22Rv1 (cell line): ENCODE results near the gene HS6ST1.

Experiments used
- ZFX ChIP-seq: fragments of 450-650 bp; IDR thresholded peaks from 2 replicates; pipeline ENCODE4 v1.6.1; 2017; ENCODE audit warnings: antibody characterized with exemption, borderline replicate concordance
- TF ChIP-seq, protein P1 (sequence below): fragments of 450-650 bp; IDR thresholded peaks from 2 replicates; pipeline ENCODE4 v1.5.1; 2017; ENCODE audit warnings: mild to moderate bottlenecking

GRCh38 chr2:128304715-128305554 lies 13.7 kb downstream of the HS6ST1 start:
- TF ChIP-seq, protein P1, sequence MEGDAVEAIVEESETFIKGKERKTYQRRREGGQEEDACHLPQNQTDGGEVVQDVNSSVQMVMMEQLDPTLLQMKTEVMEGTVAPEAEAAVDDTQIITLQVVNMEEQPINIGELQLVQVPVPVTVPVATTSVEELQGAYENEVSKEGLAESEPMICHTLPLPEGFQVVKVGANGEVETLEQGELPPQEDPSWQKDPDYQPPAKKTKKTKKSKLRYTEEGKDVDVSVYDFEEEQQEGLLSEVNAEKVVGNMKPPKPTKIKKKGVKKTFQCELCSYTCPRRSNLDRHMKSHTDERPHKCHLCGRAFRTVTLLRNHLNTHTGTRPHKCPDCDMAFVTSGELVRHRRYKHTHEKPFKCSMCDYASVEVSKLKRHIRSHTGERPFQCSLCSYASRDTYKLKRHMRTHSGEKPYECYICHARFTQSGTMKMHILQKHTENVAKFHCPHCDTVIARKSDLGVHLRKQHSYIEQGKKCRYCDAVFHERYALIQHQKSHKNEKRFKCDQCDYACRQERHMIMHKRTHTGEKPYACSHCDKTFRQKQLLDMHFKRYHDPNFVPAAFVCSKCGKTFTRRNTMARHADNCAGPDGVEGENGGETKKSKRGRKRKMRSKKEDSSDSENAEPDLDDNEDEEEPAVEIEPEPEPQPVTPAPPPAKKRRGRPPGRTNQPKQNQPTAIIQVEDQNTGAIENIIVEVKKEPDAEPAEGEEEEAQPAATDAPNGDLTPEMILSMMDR, result no peak
- TF ChIP-seq ZFX, result no peak
